A549 (cell line): ENCODE data around the gene VAMP3. TPM values are rescaled to one million over a fixed set of nuclear protein-coding genes. Genes with fewer than 3 reads are reported as not detected.

Source experiments
- ATAC-seq, 2 experiments: fragments of 200-7000 bp in 1 of 2; fragments of >200 bp in 1 of 2; cut with Nextera tagmentation in 1 of 2; cut with Tn5 transposase in 1 of 2; 3 replicates each; pipeline versions ENCODE4 v1.8.0 to v1.9.1; 2018 to 2020; ENCODE audit warnings: mild to moderate bottlenecking in 1 of 2, moderate library complexity in 1 of 2
- CTCF ChIA-PET: fragments of 300-600 bp; sonication (Branson Sonifier 250); formaldehyde crosslinking; extraction: SDS; loops from one replicate; lab custom pipeline; 2021; ENCODE audit warnings: antibody characterized with exemption, inconsistent platforms; lab: Yijun Ruan, JAX
- POLR2A ChIA-PET: fragments of 350-600 bp; formaldehyde crosslinking; extraction: SDS; loops from one replicate; lab custom pipeline; 2021; ENCODE audit warnings: antibody characterized with exemption, inconsistent platforms; lab: Yijun Ruan, JAX
- DNase-seq, 2 experiments: peaks; one replicate each; pipeline versions ENCODE4 v3.0.0 to v3.0.0-alpha.2; 2011 to 2016; ENCODE audit warnings: low read depth in 1 of 2, low spot score in 1 of 2
- FAIRE-seq: peaks from 2 replicates; lab custom pipeline; 2011; peaks lifted over from hg19 to GRCh38; lab: Jason Lieb, UNC
- H3K27ac ChIP-seq, 2 experiments: fragments of >200 bp; sonication (Bioruptor Twin); formaldehyde crosslinking; 3 replicates each; pipeline ENCODE4 v1.5.1; 2016 to 2017
- H3K4me1 ChIP-seq: fragments of >200 bp; sonication (Bioruptor Twin); formaldehyde crosslinking; 3 replicates; pipeline ENCODE4 v1.6.1; 2016
- H3K4me2 ChIP-seq: fragments of >200 bp; sonication (Bioruptor Twin); formaldehyde crosslinking; 3 replicates; pipeline ENCODE4 v1.6.1; 2016
- H3K4me3 ChIP-seq: fragments of >200 bp; sonication (Bioruptor Twin); formaldehyde crosslinking; 3 replicates; pipeline ENCODE4 v1.5.1; 2016
- H3K9me3 ChIP-seq: fragments of >200 bp; sonication (Bioruptor Twin); formaldehyde crosslinking; 3 replicates; pipeline ENCODE4 v1.6.1; 2016
- BHLHE40 ChIP-seq: IDR thresholded peaks from 2 replicates; pipeline ENCODE4 v1.6.1; 2012; ENCODE audit warnings: low read depth, low read length, inconsistent platforms
- CBX2 ChIP-seq: fragments of 200-600 bp; sonication (generic); IDR thresholded peaks from 2 replicates; pipeline ENCODE4 v1.6.1; 2016; ENCODE audit warnings: low read depth, mild to moderate bottlenecking, borderline replicate concordance
- CEBPB ChIP-seq, 2 experiments: fragments of >200 bp in 1 of 2; sonication (Bioruptor Twin) in 1 of 2; formaldehyde crosslinking in 1 of 2; IDR thresholded peaks; 2 replicates each; pipeline ENCODE4 v1.6.1; 2012 to 2016
- CHD2 ChIP-seq: fragments of 150-350 bp; IDR thresholded peaks from 2 replicates; pipeline ENCODE4 v1.6.1; 2014; ENCODE audit warnings: low read length; ENCODE audit not compliant: partially characterized antibody
- CHD4 ChIP-seq: fragments of 200-600 bp; sonication (generic); IDR thresholded peaks from 2 replicates; pipeline ENCODE4 v1.6.1; 2016; ENCODE audit warnings: antibody characterized with exemption, mild to moderate bottlenecking, borderline replicate concordance
- EHF ChIP-seq: fragments of 250-450 bp; sonication (Bioruptor Pico); IDR thresholded peaks from 2 replicates; pipeline ENCODE4 v1.5.0; 2020; ENCODE audit warnings: mild to moderate bottlenecking
- EHMT2 ChIP-seq: fragments of 200-600 bp; sonication (generic); IDR thresholded peaks from 2 replicates; pipeline ENCODE4 v1.6.1; 2016; ENCODE audit warnings: antibody characterized with exemption, low read depth, mild to moderate bottlenecking, moderate library complexity
- EP300 ChIP-seq, 2 experiments: fragments of >200 bp; sonication (Bioruptor Twin); formaldehyde crosslinking; IDR thresholded peaks; 2 replicates in 1 of 2; 3 replicates in 1 of 2; pipeline ENCODE4 v1.6.1; 2016 to 2017
- FOSB ChIP-seq: fragments of 250-450 bp; sonication (Bioruptor Pico); IDR thresholded peaks from 2 replicates; pipeline ENCODE4 v1.5.0; 2020; ENCODE audit warnings: mild to moderate bottlenecking, moderate library complexity
- FOSL2 ChIP-seq, 2 experiments: fragments of 450-650 bp in 1 of 2; fragments of >200 bp in 1 of 2; sonication (Bioruptor Twin) in 1 of 2; formaldehyde crosslinking; IDR thresholded peaks; 2 replicates each; pipeline versions ENCODE4 v1.5.0 to v1.6.1; 2016 to 2020; ENCODE audit warnings: mild to moderate bottlenecking in 1 of 2, moderate library complexity in 1 of 2
- GATA3 ChIP-seq: IDR thresholded peaks from 2 replicates; pipeline ENCODE4 v1.6.1; 2012; ENCODE audit warnings: borderline replicate concordance
- HEYL ChIP-seq: fragments of 250-450 bp; sonication (Bioruptor Pico); IDR thresholded peaks from 2 replicates; pipeline ENCODE4 v1.8.0; 2021; ENCODE audit warnings: mild to moderate bottlenecking, moderate library complexity
- HOXB13 ChIP-seq: fragments of 250-450 bp; sonication (Bioruptor Pico); IDR thresholded peaks from 2 replicates; pipeline ENCODE4 v1.5.0; 2020; ENCODE audit warnings: low read depth, mild to moderate bottlenecking, moderate library complexity
- HOXB5 ChIP-seq: fragments of 250-450 bp; sonication (Bioruptor Pico); IDR thresholded peaks from 2 replicates; pipeline ENCODE4 v1.5.0; 2020; ENCODE audit warnings: mild to moderate bottlenecking, moderate library complexity
- KDM1A ChIP-seq: fragments of 200-600 bp; sonication (generic); IDR thresholded peaks from 2 replicates; pipeline ENCODE4 v1.6.1; 2016; ENCODE audit warnings: low read depth, mild to moderate bottlenecking
- MAFK ChIP-seq: fragments of 450-650 bp; IDR thresholded peaks from 2 replicates; pipeline ENCODE4 v1.6.1; 2014; ENCODE audit not compliant: partially characterized antibody
- MAZ ChIP-seq: fragments of 150-350 bp; IDR thresholded peaks from 2 replicates; pipeline ENCODE4 v1.6.1; 2014; ENCODE audit warnings: antibody characterized with exemption, low read depth, low read length, borderline replicate concordance
- MYC ChIP-seq: IDR thresholded peaks from 2 replicates; pipeline ENCODE4 v1.6.1; 2012; ENCODE audit warnings: mild to moderate bottlenecking, inconsistent platforms, low read length, improper control_type of control experiment, borderline replicate concordance
- NFE2L2 ChIP-seq: fragments of 150-350 bp; conservative IDR thresholded peaks from 2 replicates; pipeline ENCODE4 v1.6.1; 2014; ENCODE audit warnings: low read length
- NPAS2 ChIP-seq: fragments of 250-450 bp; sonication (Bioruptor Pico); IDR thresholded peaks from 2 replicates; pipeline ENCODE4 v1.8.0; 2022; ENCODE audit warnings: mild to moderate bottlenecking, moderate library complexity, borderline replicate concordance
- PHF8 ChIP-seq: fragments of 200-600 bp; sonication (generic); IDR thresholded peaks from 2 replicates; pipeline ENCODE4 v1.6.1; 2016; ENCODE audit warnings: low read depth, mild to moderate bottlenecking, antibody characterized with exemption, moderate library complexity, borderline replicate concordance
- RNF2 ChIP-seq: fragments of 200-600 bp; sonication (generic); IDR thresholded peaks from 2 replicates; pipeline ENCODE4 v1.6.1; 2016; ENCODE audit warnings: low read depth, mild to moderate bottlenecking, antibody characterized with exemption, moderate library complexity, borderline replicate concordance
- TP53 ChIP-seq: fragments of 250-450 bp; sonication (Bioruptor Pico); IDR thresholded peaks from 2 replicates; pipeline ENCODE4 v1.5.0; 2021; ENCODE audit warnings: mild to moderate bottlenecking, moderate library complexity
- WGBS: methylation state at CpG from one replicate; pipeline ENCODE4 v1.1.6; 2017; ENCODE audit errors: missing lambda C conversion rate; 5-methylcytosine and 5-hydroxymethylcytosine counted together
- polyA plus RNA-seq, 4 experiments: library from polyadenylated mRNA; depleted of rRNA in 3 of 4; stranded (reverse); fragments of >200 nt; fragmentation: RNase III in 1 of 4; extraction: RNeasy Plus Mini Kit Qiagen cat#74134 plus additional on column Dnase treatment in 1 of 4; gene quantifications; 2 replicates in 3 of 4; 3 replicates in 1 of 4; pipeline ENCODE4 v1.2.3, GENCODE V29; 2011 to 2017
- TF ChIP-seq, protein P1 (sequence below): fragments of 150-350 bp; IDR thresholded peaks from 2 replicates; pipeline ENCODE4 v1.6.1; 2014; ENCODE audit warnings: low read depth, mild to moderate bottlenecking, low read length
- TF ChIP-seq, protein P2 (sequence below): IDR thresholded peaks from 2 replicates; pipeline ENCODE4 v1.6.1; 2012
- TF ChIP-seq, protein P3 (sequence below): fragments of 250-450 bp; sonication (Bioruptor Pico); IDR thresholded peaks from 2 replicates; pipeline ENCODE4 v1.5.0; 2021; ENCODE audit warnings: mild to moderate bottlenecking, moderate library complexity, borderline replicate concordance

The VAMP3 gene
- polyA plus RNA-seq, 2 of the 4 experiments (the other 2 are of a cell fraction), result 65.1 to 79.3 TPM

DNA sequence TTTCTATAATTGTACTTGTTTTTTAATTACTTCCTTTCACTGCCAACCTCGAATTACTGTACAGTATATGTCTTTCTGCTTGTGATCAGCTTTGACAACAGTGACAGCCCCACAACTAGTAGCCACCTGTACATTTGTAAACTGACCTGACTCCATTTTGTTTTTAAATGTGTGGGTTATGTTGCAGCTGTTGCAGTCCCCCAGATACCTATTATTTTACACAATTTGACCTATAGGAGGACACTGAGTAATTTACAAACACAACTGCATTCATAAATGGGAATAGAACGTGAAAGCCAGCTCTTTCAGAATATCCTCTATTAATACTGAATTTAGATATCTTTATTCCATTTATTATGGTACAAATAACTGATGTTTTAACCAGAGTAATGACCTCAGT, 2.5 kb upstream of the VAMP3 start:
- DNase-seq, result peak in 1 of 2 experiments; percentile 12
- no peak for FAIRE-seq
- POLR2A ChIA-PET, result no interaction called here
- TF ChIP-seq BHLHE40 (no peak), EHMT2 (no peak), GATA3 (no peak), NPAS2 (CRISPR knock-in tag) (no peak), CEBPB (IDR thresholded peaks at IDR 0.05) (no peak), MAZ (no peak), HEYL (CRISPR knock-in tag) (no peak), HOXB5 (no peak)
- TF ChIP-seq, protein P1, sequence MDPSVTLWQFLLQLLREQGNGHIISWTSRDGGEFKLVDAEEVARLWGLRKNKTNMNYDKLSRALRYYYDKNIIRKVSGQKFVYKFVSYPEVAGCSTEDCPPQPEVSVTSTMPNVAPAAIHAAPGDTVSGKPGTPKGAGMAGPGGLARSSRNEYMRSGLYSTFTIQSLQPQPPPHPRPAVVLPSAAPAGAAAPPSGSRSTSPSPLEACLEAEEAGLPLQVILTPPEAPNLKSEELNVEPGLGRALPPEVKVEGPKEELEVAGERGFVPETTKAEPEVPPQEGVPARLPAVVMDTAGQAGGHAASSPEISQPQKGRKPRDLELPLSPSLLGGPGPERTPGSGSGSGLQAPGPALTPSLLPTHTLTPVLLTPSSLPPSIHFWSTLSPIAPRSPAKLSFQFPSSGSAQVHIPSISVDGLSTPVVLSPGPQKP, result no peak
- TF ChIP-seq, all 56 proteins: peak for 0
- Histone ChIP-seq H3K4me1 (peaks cover 10% of the 10 kb centered on the region; the same call in 1 of the 3 replicates), H3K4me3 (no peak overlapping the region), H3K9me3 (no peaks in the 10 kb centered on the region), H3K27ac (no peak overlapping the region), H3K4me2 (no peak overlapping the region)
- CTCF ChIA-PET, result interaction anchor here (1.4 to 2.3 kb wide), 2 partner anchors 16 to 100 kb away, joined by 5 to 8 read pairs; no protein-coding TSS in a partner anchor
- no peak for ATAC-seq
- 7% methylated on average over 2 of the region's 2 CpGs for WGBS

DNA sequence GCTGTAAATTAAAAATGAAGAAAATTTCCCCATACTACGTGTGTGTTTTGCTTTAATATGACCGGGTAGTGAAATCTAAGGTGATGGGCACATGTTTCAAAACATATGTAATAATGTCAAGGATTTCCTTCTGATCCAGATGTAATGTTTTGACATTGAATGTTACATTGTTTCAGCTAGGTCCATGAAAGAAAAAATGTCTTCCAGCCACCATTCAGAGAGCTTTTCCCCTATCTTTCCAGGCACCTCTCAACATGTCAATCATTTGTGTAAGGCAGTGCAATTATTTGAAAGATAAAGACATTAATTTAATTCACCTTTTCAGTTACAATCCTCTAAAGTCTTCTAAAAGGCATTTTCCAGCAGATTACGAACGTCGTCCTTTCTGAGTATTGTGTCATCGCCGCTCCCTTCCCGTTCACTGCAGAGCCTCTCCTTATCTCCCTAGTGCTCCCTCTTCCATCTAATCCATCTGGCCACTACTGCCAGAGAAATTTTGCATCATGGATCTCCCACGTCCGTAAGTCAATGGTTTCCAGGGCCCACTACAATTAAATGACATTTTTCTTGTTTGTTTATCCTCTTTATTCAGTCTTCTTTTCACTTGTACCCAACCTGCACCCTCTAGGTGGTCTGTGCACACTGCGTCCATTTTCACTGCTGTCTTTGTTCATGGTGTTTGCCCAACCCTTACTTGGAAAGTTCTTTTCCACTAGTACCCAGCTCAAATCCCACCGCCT, 1.3 kb upstream of the VAMP3 start:
- peak overlapping the region; percentile 79; the same call in 2 of the 3 replicates for H3K4me2 ChIP-seq

DNA sequence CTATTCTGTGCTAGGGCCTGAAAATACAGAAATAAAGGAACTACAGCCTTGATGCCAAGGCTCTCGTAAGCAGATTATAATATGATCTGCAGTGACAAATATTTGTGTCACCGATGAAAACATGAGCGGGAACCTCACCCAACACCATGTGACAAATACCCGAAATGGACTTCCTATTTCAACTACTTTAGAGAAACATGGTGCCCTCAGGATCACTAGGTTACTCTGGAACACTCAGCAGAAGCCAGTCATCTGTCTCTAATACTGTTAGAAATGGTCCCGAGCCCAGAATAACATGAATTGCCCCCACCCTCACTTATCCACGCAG, 463 bp upstream of the VAMP3 start:
- CTCF ChIA-PET, result interaction anchor here (2.3 kb wide), 1 partner anchor 102 kb away, joined by 8 read pairs; no protein-coding TSS in a partner anchor

More for the DNA sequence above, 1.3 kb upstream of the VAMP3 start:
- 85% methylated on average over 12 of the region's 12 CpGs for WGBS
- Histone ChIP-seq H3K27ac (no peak overlapping the region), H3K4me1 (peaks cover 10% of the 10 kb centered on the region; the same call in 1 of the 3 replicates), H3K9me3 (no peaks in the 10 kb centered on the region), H3K4me3 (no peak overlapping the region)
- FAIRE-seq (no peak), DNase-seq (no peak), ATAC-seq (no peak)
- no peak for TF ChIP-seq NFE2L2
- no peak for TF ChIP-seq CHD2
- no peak for TF ChIP-seq PHF8
- TF ChIP-seq TP53 (CRISPR knock-in tag), result no peak
- TF ChIP-seq EP300 (IDR thresholded peaks at IDR 0.05), result no peak
- TF ChIP-seq CBX2, result no peak
- no peak for TF ChIP-seq MAZ
- no peak for TF ChIP-seq EHF (CRISPR knock-in tag)
- no peak for TF ChIP-seq BHLHE40
- no peak for TF ChIP-seq NPAS2 (CRISPR knock-in tag)
- no peak for TF ChIP-seq FOSL2 (IDR thresholded peaks at IDR 0.05)
- no peak for TF ChIP-seq FOSL2 (CRISPR knock-in tag; IDR thresholded peaks at IDR 0.05)
- POLR2A ChIA-PET, result no interaction called here
- CTCF ChIA-PET, result interaction anchor here (1.1 to 2.3 kb wide), 2 partner anchors 17 to 101 kb away, joined by 5 to 8 read pairs; no protein-coding TSS in a partner anchor

More for the DNA sequence above, 463 bp upstream of the VAMP3 start:
- Histone ChIP-seq H3K9me3 (no peaks in the 10 kb centered on the region), H3K4me1 (peaks cover 10% of the 10 kb centered on the region; the same call in 1 of the 3 replicates), H3K27ac (peak overlapping the region; percentile 81 to 95)
- peak in 1 of 2 experiments; percentile 8 for DNase-seq
- peak in 1 of 2 experiments; percentile 46; a peak in 2 of 6 replicates for ATAC-seq
- FAIRE-seq, result no peak
- 7% methylated on average over 4 of the region's 6 CpGs for WGBS
- TF ChIP-seq, protein P2, sequence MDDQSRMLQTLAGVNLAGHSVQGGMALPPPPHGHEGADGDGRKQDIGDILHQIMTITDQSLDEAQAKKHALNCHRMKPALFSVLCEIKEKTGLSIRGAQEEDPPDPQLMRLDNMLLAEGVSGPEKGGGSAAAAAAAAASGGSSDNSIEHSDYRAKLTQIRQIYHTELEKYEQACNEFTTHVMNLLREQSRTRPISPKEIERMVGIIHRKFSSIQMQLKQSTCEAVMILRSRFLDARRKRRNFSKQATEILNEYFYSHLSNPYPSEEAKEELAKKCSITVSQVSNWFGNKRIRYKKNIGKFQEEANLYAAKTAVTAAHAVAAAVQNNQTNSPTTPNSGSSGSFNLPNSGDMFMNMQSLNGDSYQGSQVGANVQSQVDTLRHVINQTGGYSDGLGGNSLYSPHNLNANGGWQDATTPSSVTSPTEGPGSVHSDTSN, result no peak
- no peak for TF ChIP-seq CHD4
- TF ChIP-seq, protein P3, sequence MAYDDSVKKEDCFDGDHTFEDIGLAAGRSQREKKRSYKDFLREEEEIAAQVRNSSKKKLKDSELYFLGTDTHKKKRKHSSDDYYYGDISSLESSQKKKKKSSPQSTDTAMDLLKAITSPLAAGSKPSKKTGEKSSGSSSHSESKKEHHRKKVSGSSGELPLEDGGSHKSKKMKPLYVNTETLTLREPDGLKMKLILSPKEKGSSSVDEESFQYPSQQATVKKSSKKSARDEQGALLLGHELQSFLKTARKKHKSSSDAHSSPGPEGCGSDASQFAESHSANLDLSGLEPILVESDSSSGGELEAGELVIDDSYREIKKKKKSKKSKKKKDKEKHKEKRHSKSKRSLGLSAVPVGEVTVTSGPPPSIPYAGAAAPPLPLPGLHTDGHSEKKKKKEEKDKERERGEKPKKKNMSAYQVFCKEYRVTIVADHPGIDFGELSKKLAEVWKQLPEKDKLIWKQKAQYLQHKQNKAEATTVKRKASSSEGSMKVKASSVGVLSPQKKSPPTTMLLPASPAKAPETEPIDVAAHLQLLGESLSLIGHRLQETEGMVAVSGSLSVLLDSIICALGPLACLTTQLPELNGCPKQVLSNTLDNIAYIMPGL (CRISPR knock-in tag), result no peak
- no peak for TF ChIP-seq MAFK
- no peak for TF ChIP-seq HOXB13
- no peak for TF ChIP-seq RNF2
- no peak for TF ChIP-seq FOSB
- TF ChIP-seq MYC, result no peak
- TF ChIP-seq KDM1A, result no peak
- no peak for TF ChIP-seq HOXB5
- TF ChIP-seq, all 56 proteins: peak for 0
- peak overlapping the region; percentile 96 for H3K4me3 ChIP-seq
- H3K4me2 ChIP-seq, result peak overlapping the region; percentile 79
- POLR2A ChIA-PET, result no interaction called here
